Erythroblast (primary cell): ENCODE data around the gene TMA7.
"Not testable (repeated sequence)": the region's sequence is repeated elsewhere in the genome, so short reads cannot be mapped to it uniquely, and the experiment has no call there.

Experiments used
- GATA1 ChIP-seq: IDR thresholded peaks from 2 replicates; pipeline ENCODE4 v1.6.1; 2011; ENCODE audit warnings: low read depth, mild to moderate bottlenecking, control low read depth, low read length, moderate library complexity
- POLR2A ChIP-seq: IDR thresholded peaks from 2 replicates; pipeline ENCODE4 v1.6.1; 2011; ENCODE audit warnings: mild to moderate bottlenecking, low read length

DNA sequence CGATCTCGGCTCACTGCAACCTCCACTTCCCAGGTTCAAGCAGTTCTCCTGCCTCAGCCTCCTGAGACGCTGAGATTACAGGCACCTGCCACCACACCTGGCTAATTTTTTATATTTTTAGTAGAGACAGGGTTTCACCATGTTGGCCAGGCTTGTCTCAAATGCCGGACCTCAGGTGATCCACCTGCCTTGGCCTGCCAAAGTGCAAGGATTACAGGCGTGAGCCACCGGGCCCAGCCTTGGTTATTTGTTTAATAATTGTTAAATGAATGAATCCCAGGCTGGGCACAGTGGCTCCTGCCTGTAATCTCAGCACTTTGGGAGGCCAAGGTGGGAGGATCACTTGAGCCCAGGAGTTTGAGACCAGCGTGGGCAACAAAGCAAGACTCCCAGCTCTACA, 21.7 kb downstream of the TMA7 start:
- TF ChIP-seq POLR2A, GATA1: not testable (repeated sequence)
